LNCaP clone FGC (cell line): ENCODE measurements around the gene MAGEB17.

Experiments
- DNase-seq: peaks from one replicate; pipeline ENCODE4 v3.0.0-alpha.2; 2011; ENCODE audit warnings: low read depth
- H3K4me3 ChIP-seq: 2 replicates; pipeline ENCODE4 v1.5.1; 2011; ENCODE audit warnings: mild to moderate bottlenecking, low read depth, low read length, control low read depth
- CTCF ChIP-seq: IDR thresholded peaks from 2 replicates; pipeline ENCODE4 v1.5.1; 2012; ENCODE audit warnings: mild to moderate bottlenecking; ENCODE audit not compliant: control insufficient read depth, insufficient read depth; ENCODE audit errors: extremely low read depth

The MAGEB17 gene

DNA sequence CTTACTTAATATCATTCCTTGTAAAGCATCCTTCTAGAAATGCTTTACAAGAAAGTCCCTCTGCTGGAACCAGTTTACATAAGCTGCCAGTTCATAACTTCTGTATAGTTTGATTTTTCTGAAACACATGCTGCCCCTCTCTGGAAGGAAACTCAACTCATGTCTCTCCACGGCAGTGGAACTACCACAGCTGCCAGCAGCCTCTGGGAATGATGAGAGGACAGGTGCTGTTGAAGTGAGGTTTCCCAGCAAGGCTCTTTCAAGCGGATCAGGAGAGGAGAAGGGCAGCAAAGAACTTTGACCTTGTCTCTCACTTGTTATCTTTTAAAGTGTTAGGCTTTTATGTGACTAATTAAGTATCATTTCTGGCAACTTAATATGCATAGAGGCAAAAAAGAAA is 36.6 kb upstream of the MAGEB17 start:
- H3K4me3 ChIP-seq: no peak overlapping the region
- no peak for TF ChIP-seq CTCF
- no peak for DNase-seq

DNA sequence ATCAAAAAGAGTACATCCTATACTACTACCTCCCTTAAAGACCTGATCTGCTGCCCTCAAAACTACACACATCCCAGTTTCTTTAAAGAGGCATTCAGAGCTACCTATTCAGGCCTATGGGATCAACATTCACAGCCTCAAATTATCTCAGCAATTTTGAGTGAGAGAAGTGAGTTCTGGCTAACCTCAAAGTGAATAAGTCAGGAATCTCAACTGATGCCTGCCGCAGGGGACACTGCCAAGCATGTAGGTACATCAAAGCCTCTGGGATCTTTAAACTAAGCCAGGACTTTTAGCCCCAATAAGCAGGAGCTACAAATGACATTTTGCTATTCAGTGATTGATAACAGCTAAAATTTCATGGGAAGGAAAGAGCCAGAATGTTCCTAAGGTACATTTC is 32.3 kb upstream of the MAGEB17 start:
- no peak for TF ChIP-seq CTCF
- H3K4me3 ChIP-seq: no peak overlapping the region
- DNase-seq: no peak

GRCh38 chrX:16136080-16136479 is 31.2 kb upstream of the MAGEB17 start:
- TF ChIP-seq CTCF: no peak
- H3K4me3 ChIP-seq: no peak overlapping the region
- no peak for DNase-seq

DNA sequence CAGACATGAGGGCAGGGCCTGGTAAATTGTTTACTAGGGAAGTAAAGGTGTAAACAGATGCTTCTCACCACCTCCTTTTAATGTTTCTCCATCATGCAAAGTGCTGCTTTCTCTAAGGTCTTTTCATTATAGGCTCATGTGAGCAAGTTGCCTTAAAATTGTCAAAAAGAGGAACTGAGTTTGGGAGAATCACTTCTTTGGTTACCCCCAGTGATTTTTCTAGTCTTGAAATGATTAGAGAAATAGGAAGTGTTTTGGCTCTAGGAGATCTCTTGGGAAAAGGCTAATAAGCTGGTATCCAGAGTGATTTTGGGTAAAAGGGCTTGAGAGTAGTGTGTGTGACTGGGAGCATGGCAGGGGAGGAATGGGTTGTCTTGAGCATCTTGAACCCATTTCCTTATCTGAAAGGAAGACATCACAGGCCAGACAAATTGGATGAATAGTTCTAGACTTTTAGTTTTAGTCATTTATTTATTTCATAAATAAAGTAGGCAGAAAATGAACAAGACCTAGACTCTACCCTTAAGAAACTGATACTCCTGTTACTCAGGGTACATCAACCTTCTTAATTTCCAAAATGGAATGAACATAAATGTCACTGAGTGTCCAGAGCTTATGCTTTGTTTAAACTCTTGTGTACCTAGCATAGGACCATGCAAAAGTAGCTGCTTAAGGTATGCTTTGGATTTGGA is 29.7 kb upstream of the MAGEB17 start:
- no peak for TF ChIP-seq CTCF
- H3K4me3 ChIP-seq: no peak overlapping the region
- DNase-seq: no peak

DNA sequence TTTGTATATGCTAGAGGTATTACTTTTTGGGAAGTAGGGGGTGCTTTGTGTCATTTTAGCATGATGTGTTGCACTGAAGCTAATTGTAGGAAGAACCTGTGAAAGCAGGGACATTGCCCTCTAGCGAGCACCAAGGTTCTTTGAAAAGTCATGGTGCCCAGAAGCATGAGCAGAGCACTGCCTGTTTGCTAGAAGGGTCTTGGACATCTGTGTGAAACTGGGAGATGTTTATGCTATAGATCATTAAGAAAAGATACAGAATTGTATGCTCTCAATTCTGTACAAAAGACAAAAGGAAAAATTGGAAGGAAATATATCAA is 29.2 kb upstream of the MAGEB17 start:
- no peak overlapping the region for H3K4me3 ChIP-seq
- no peak for TF ChIP-seq CTCF
- DNase-seq: no peak

- H3K4me3 ChIP-seq: no peak overlapping the region
Measured at GRCh38 chrX:16140448-16140847, 26.8 kb upstream of the MAGEB17 start.

More at GRCh38 chrX:16140448-16140847, 26.8 kb upstream of the MAGEB17 start:
- DNase-seq: no peak
- TF ChIP-seq CTCF: no peak
